Measurements from ENCODE around the gene ARID1A. TPM values are rescaled to one million over a fixed set of nuclear protein-coding genes. Genes with fewer than 3 reads are reported as not detected.

ARID1A gene
- total and polyA plus RNA-seq, 2 of the 4 experiments (the other 2 are of a cell fraction), result 14.0 to 40.7 TPM

- Histone ChIP-seq H3K56ac (ENCODE audit: extremely low read depth, insufficient read depth, low read length) (no peak overlapping the region), H3K27ac (ENCODE audit: insufficient read depth, low read length) (no peak overlapping the region), H3K9ac (ENCODE audit: low read depth, low read length) (no peak overlapping the region), H3K18ac (ENCODE audit: low read depth, low read length) (no peak overlapping the region), H4K8ac (ENCODE audit: low read depth in 2 of 2, low read length in 2 of 2) (no peak overlapping the region), H4K20me1 (ENCODE audit: insufficient read depth, low read length) (peaks cover 43% of the 10 kb centered on the region), H2AK9ac (replicated peaks; ENCODE audit: low read depth, low read length, poor library complexity) (no peak overlapping the region), H3K4ac (ENCODE audit: low read depth, low read length) (no peak overlapping the region), H4K91ac (ENCODE audit: insufficient read depth, low read depth, low read length) (no peak overlapping the region), H2BK20ac (ENCODE audit: low read depth, low read length) (no peak overlapping the region), H3K4me3 (ENCODE audit: insufficient read depth, low read depth, low read length) (no peak overlapping the region), H2BK15ac (ENCODE audit: low read depth, low read length) (no peak overlapping the region), H3K23ac (ENCODE audit: low read depth, low read length) (no peak overlapping the region), H4K5ac (ENCODE audit: low read depth, low read length) (no peak overlapping the region), H3K4me2 (ENCODE audit: low read depth, low read length) (no peak overlapping the region), H3K9me1 (ENCODE audit: insufficient read depth, low read length) (peaks cover 18% of the 10 kb centered on the region), H2AFZ (replicated peaks; ENCODE audit: low read length, poor library complexity) (no peak overlapping the region), H3K9me3 (ENCODE audit: control insufficient read depth, insufficient read depth, low read length) (no peaks in the 10 kb centered on the region), H3K79me1 (ENCODE audit: low read depth in 1 of 2, low read length in 2 of 2) (peaks cover 42 to 81% of the 10 kb centered on the region in 2 experiments), H2BK5ac (ENCODE audit: low read depth, low read length, poor library complexity, severe bottlenecking) (no peak overlapping the region), H3K36me3 (ENCODE audit: control insufficient read depth, insufficient read depth, low read length) (peaks cover 38% of the 10 kb centered on the region), H3K14ac (replicated peaks; ENCODE audit: low read depth, low read length) (no peak overlapping the region), H3K4me1 (ENCODE audit: control insufficient read depth, insufficient read depth, low read length) (peaks cover 7% of the 10 kb centered on the region), H2BK120ac (ENCODE audit: low read depth, low read length) (no peak overlapping the region), H2AK5ac (ENCODE audit: low read depth, low read length) (no peak overlapping the region), H3K27me3 (ENCODE audit: control insufficient read depth, insufficient read depth, low read length) (no peaks in the 10 kb centered on the region)
- ATAC-seq (ENCODE audit: low read depth) (no peak), DNase-seq (no peak)
- intact Hi-C loops (cut with micrococcal nuclease), result no loop called here
- in situ Hi-C loops (cut with MboI; ENCODE audit: low sequenced_read_pairs), result no loop called here
- WGBS, 2 experiments (ENCODE audit: extremely low coverage in 2 of 2, insufficient read length in 1 of 2), result 100% methylated on average over 2 of the region's 4 CpGs; no CpG with 5 or more reads in 1 of the 2 experiments
- ChIA-PET POLR2A (ENCODE audit: unreplicated experiment) (no interaction called here), CTCF (no interaction called here)
- TF ChIP-seq, protein P1, sequence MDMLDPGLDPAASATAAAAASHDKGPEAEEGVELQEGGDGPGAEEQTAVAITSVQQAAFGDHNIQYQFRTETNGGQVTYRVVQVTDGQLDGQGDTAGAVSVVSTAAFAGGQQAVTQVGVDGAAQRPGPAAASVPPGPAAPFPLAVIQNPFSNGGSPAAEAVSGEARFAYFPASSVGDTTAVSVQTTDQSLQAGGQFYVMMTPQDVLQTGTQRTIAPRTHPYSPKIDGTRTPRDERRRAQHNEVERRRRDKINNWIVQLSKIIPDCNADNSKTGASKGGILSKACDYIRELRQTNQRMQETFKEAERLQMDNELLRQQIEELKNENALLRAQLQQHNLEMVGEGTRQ (IDR thresholded peaks at IDR 0.05; ENCODE audit: low read depth, low read length), result no peak
- TF ChIP-seq BHLHE40 (IDR thresholded peaks at IDR 0.05; ENCODE audit: low read depth, low read length) (no peak), POLR2A (IDR thresholded peaks at IDR 0.05; ENCODE audit: low read depth, low read length) (no peak)
- BruUV-seq (replicated peaks), result no TSS peak
- dilution Hi-C loops (cut with HindIII; ENCODE audit: low sequenced_read_pairs, unreplicated experiment), result no loop called here
Observed at GRCh38 chr1:26752519-26752918, 56.7 kb downstream of the ARID1A start.
